HG03575 (cell line): Measurements from ENCODE around the gene KIDINS220.

ENCODE experiments used
- ATAC-seq: cut with Tn5 transposase; IDR thresholded peaks from one replicate; pipeline ENCODE4 v1.9.1; 2021; ENCODE audit not compliant: unreplicated experiment, insufficient number of reproducible peaks, low FRiP score; ENCODE audit errors: extremely low read depth

Gene KIDINS220

GRCh38 chr2:8819194-8819593 lies 18.2 kb downstream of the KIDINS220 start:
- no peak for ATAC-seq

DNA sequence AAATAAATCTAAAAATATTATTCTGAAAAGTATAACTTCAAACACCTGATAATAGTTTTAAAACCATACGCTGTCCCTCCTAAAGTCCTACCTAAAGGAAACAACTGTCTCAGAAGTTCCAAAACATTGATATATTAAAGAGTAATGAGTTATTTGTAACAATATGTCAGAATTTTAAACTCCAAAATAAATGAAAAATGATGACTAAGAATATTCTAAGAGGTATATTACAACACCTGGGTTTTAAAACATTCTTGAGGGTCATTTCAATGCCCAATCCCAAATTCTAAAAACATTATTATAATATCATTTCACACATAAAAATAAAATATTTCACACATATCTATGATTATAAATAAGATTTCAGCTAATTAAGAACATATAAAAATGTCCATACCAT lies 20.2 kb downstream of the KIDINS220 start:
- no peak for ATAC-seq

DNA sequence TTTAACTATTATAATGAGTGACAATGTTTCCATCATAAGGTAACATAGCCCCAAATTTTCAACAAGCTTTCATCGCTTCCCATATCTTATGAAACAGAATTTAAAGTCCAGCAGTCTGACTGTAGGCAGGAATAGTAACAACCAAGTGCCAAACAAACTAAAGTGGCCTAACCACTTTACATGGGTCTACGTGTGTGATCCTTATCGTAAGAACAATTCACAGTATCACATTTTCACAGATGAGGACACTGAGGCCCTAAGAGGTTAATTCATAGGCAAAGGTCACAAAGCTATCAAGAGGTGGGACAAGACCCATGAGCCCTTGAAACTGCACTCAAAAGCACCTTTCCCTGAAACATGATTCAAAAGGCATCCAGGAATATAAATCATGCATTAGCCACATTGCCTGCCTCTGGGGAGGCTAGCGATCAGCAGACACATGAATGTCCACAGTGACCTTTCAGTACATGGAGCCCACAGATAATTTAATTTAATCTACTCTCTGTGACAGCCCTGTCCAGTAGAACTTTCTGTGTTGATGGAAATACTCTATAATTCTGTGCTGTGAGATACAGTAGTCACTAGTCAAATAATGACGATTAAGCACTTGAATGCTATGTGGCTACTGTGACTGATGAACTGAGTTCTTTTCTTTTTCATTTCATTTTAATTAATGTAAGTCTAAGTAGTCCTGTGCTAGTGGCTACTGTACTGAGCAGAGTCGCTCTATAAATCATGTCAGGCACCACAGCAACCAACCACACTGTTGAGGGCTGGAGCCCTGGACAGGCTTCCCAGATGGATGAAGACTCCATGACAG lies 30.3 kb downstream of the KIDINS220 start:
- ATAC-seq = no peak

DNA sequence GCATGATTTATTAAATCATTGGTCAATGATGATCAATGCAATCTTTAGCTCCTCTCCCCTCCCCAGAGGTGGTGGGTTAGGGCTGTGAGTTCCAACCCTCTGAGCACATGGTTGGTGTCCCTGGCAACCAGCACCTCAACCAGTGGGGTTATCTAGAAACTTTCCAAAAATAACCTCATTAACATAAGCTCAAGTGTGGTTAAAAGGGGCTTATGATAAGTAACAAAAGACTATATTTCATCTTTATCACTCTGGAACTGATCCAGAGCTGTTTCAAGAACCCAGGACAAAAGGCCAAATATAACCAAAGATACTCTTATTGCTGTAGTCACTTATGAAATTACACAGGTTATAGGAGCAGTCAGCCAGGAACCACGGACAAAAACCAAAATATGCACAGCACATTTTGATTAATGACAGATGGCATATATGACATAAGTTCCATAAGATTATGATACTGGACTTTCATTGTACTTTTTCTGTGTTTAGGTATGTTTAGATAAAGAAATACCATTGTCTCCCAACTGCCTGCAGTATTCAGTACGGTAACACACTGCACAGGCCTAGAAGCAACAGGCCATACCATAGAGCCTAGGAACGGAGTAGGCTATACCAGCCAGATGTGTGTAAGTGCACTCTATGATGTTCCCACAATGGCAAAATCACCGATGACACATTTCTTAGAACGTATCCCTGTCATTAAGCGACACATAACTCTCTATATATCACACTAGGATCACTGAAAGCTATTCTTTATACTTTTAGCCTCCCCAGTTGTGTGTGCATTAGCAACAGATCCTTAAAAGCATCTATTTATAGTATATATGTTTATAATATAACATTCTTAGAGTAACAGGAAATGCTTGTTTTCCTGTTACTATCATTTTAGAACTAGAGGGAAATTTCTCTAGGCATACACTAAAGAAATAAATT lies 31.9 kb downstream of the KIDINS220 start:
- ATAC-seq = no peak

GRCh38 chr2:8803658-8804379 lies 33.6 kb downstream of the KIDINS220 start:
- peak; percentile 99 for ATAC-seq

DNA sequence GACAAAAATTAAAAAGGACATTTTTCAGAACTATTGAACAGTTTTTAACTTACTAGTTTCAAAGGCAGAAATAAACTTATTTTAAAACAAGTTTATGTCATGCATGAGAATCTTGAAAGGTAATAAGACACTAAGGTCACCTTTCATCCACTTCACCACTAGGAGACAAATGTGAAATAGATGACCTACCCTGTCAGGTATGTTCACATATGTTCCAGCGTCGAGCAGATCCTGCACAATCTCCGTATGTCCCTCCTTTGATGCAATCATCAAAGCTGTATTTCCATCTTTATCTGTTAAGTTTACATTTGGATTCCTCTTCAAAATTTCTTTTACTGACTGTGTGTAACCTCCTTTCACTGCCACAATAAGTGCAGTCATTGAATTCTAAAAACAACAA lies 34.7 kb downstream of the KIDINS220 start:
- ATAC-seq = no peak

DNA sequence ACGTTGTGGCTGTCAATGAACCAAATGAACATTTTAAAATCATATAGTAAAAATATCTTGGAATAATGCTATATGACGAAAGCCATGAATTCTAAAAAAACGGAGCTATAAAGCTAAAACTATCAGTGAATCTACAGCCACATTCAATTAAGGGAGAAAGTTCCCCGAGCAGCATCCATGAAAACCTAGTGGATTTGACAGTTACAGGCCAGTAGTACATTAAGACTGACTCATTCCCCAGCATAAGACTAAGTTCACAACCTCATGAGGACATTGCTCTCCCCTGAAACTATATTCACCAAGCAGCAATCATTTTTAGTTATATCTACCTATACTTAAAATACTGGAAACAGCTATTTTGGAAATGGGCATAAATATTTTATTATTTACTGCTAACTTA lies 36.6 kb downstream of the KIDINS220 start:
- no peak for ATAC-seq

DNA sequence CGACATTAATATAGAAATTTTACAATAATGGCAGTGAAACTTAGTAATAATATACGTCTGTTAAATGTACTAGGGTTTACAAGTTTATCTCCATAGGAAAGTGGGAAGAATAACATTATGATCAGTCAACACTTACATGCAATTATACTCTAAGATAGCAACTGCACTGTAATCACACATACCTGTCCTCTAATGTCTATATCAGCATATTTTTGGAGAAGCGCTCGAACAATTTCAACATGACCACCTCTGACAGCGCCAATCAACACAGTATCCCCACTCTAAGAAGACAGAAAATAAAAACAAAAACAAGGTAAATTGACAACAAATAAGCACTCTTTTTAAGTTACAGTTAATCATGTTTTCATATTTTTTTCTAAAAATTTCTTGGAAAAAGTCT lies 37.2 kb downstream of the KIDINS220 start:
- ATAC-seq = no peak

- ATAC-seq = no peak
Measured at GRCh38 chr2:8799004-8799403, 38.4 kb downstream of the KIDINS220 start.

DNA sequence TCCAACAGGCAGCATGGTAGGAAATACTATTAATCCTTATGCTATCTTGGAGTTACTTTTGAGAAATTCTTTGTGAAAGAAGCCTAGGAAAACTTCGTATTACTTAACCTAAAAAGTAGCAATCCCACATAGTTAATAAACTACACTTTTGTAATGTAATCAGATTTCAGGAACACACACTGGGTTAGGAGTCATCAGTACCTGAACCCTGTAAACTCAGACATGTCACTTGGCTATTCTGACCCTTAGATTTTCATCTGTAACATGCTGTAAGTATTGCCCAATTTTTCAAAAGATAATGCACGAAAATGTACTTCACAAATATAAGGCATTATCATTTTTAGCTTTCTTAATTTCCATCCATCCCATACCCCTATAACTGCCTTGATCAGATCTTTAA lies 39.0 kb downstream of the KIDINS220 start:
- no peak for ATAC-seq

DNA sequence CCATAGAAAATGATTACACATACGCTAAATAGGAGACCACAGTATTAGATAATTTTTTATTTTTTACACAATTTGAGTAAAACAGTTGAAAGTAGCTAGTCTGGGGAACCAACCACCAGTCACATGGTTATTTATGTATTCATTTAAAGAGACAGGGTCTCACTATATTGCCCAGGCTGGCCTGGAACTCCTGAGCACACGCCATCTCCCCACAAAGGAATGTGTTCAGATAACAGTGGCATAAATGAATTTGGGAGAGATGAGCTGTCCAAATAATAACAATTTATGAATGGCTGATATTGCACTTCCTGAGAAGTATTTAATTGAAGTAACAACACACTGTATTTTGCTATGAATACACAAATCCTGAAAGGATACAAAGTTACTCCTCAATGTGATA lies 39.7 kb downstream of the KIDINS220 start:
- ATAC-seq = no peak

DNA sequence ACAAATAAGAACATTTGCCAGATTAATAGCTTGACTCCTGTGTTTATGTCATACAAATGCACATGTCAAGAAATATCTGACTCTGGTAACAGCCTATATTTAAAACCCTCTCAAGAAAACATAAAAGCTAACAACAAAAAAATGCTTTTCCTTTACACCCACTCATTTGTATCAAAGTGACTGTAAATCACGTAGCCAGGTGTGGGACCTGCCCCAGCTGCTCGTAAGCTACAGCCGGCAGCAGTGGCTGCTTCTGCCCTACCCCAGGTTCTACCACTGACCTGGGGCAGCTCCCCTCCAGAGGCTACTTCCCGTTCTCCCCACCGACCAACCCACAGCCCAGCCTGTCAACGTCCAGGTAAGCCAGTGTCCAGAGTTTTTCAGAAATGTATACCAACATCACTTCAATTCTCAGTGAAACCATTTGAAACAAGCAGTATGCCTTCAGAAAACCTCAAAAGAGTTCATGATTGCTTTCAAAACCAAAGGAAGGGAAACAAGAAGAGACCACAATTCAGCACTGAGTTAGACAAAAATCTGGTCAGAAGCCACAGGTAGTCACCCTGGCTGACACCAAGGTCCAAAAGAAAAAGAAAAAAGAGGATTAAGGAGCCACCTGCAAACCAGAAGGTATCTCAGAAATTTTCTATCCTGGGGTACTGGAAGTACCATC lies 40.4 kb downstream of the KIDINS220 start:
- ATAC-seq = no peak

DNA sequence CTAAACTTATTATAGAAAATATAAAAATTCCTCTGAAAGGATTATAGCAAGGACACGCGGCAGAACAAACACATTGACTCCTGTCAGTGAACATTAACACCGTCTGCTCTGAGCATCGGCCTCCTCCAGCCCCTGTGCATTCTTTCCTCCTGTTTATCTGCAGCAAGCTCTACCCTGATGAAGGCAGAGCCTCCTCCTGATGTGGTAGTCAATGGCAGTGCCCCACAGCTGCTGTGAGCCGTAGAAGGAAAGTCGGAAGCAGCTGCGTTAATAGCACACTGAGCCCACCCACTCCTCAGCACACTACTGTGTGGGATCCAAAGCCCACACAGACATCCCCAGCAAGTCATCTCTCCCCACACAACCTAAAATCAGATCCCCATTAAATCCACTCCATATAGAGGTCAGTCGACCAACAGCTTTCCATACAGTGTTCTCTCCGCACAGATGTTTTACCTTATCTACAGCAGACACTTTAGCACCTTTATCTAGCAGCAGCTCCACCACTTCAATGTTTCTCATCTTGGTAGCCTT lies 41.0 kb downstream of the KIDINS220 start:
- no peak for ATAC-seq

GRCh38 chr2:8794923-8795825 lies 42.2 kb downstream of the KIDINS220 start:
- ATAC-seq = no peak

GRCh38 chr2:8790739-8791162 lies 46.7 kb downstream of the KIDINS220 start:
- no peak for ATAC-seq

DNA sequence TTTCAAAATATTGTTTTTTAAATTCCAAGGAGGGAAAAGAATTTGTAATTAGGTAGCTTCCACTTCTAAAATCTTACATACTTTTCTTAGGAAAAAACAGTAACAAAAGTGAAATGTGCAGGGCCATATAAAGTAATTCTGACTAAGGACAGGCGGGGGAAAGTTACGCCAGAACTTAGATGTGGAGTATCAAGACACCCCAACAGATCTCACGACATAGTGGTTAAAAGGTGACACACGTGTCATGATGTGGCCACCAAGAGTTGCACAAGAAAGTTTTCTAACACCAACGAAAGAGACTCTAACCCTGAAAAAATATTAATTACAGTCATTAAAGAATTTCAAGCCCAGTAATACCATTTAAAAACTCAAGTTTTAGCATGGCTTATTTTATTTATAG lies 51.0 kb downstream of the KIDINS220 start:
- ATAC-seq = no peak

- no peak for ATAC-seq
Measured at GRCh38 chr2:8779795-8780671, 57.4 kb downstream of the KIDINS220 start.
